Activated CD8-positive, alpha-beta memory T cell treated with anti-CD3 and anti-CD28 coated beads for 36 hours (primary cell): ENCODE results near the gene AEBP2. TPM values are rescaled to one million over a fixed set of nuclear protein-coding genes. Genes with fewer than 3 reads are reported as not detected.
"Not testable (repeated sequence)": the region's sequence is repeated elsewhere in the genome, so short reads cannot be mapped to it uniquely, and the experiment has no call there.

Experiments
- CTCF ChIA-PET: fragments of 350-600 bp; sonication (Branson Sonifier 250); formaldehyde crosslinking; loops from one replicate; lab custom pipeline; 2021; ENCODE audit warnings: antibody characterized with exemption; lab: Charles Lee
- POLR2A ChIA-PET: fragments of 350-600 bp; sonication (Branson Sonifier 250); formaldehyde crosslinking; loops from one replicate; lab custom pipeline; 2021; ENCODE audit warnings: antibody characterized with exemption; lab: Charles Lee
- total RNA-seq, 2 experiments: library from RNA; stranded (reverse); gene quantifications; one replicate each; pipeline ENCODE4 v1.2.3, GENCODE V29; 2021

Gene AEBP2
- total RNA-seq, 2 experiments from 2014 or later, result 67.4 to 68.8 TPM

- ChIA-PET POLR2A (no interaction called here), CTCF (no interaction called here)
These were observed 8.1 kb downstream of the AEBP2 start for GRCh38 chr12:19447386-19447785.

GRCh38 chr12:19449814-19450213, 10.5 kb downstream of the AEBP2 start:
- ChIA-PET POLR2A (no interaction called here), CTCF (no interaction called here)

- ChIA-PET CTCF (no interaction called here), POLR2A (no interaction called here)
These were observed 11.1 kb downstream of the AEBP2 start for GRCh38 chr12:19450362-19450761.

GRCh38 chr12:19451196-19451595, 11.9 kb downstream of the AEBP2 start:
- CTCF ChIA-PET, result no interaction called here
- POLR2A ChIA-PET, result no interaction called here

- POLR2A ChIA-PET, result no interaction called here
- CTCF ChIA-PET, result no interaction called here
These were observed 14.7 kb downstream of the AEBP2 start for GRCh38 chr12:19453961-19454360.

GRCh38 chr12:19454837-19455236, 15.5 kb downstream of the AEBP2 start:
- CTCF ChIA-PET, result no interaction called here
- POLR2A ChIA-PET, result no interaction called here

GRCh38 chr12:19456176-19456575, 16.9 kb downstream of the AEBP2 start:
- CTCF ChIA-PET, result no interaction called here
- POLR2A ChIA-PET, result no interaction called here

GRCh38 chr12:19457561-19457960, 18.3 kb downstream of the AEBP2 start:
- POLR2A ChIA-PET, result no interaction called here
- CTCF ChIA-PET, result no interaction called here

- ChIA-PET POLR2A (interaction anchor here (0.5 kb wide), 1 partner anchor 12 kb away, joined by 4 read pairs; no protein-coding TSS in a partner anchor), CTCF (interaction anchor here (0.6 kb wide), 1 partner anchor 25 kb away, joined by 4 read pairs; no protein-coding TSS in a partner anchor)
These were observed 19.4 kb downstream of the AEBP2 start for GRCh38 chr12:19458733-19459132.

GRCh38 chr12:19461999-19462398, 22.7 kb downstream of the AEBP2 start:
- POLR2A ChIA-PET, result no interaction called here
- CTCF ChIA-PET, result interaction anchor here (0.8 kb wide), 1 partner anchor 24 kb away, joined by 3 read pairs; no protein-coding TSS in a partner anchor

GRCh38 chr12:19462406-19462805, 23.1 kb downstream of the AEBP2 start:
- ChIA-PET CTCF (interaction anchor here (0.8 kb wide), 1 partner anchor 24 kb away, joined by 3 read pairs; no protein-coding TSS in a partner anchor), POLR2A (no interaction called here)

GRCh38 chr12:19464192-19464580, 24.9 kb downstream of the AEBP2 start:
- ChIA-PET CTCF (interaction anchor here (0.6 kb wide), 1 partner anchor 163 kb away, joined by 3 read pairs; no protein-coding TSS in a partner anchor), POLR2A (no interaction called here)

- ChIA-PET CTCF (no interaction called here), POLR2A (no interaction called here)
These were observed 26.4 kb downstream of the AEBP2 start for GRCh38 chr12:19465711-19466110.

GRCh38 chr12:19474147-19474546, 34.9 kb downstream of the AEBP2 start:
- ChIA-PET CTCF (no interaction called here), POLR2A (no interaction called here)

GRCh38 chr12:19475884-19476505, 36.7 kb downstream of the AEBP2 start:
- POLR2A ChIA-PET, CTCF ChIA-PET: not testable (repeated sequence)

GRCh38 chr12:19477071-19477470, 37.8 kb downstream of the AEBP2 start:
- POLR2A ChIA-PET, result no interaction called here
- CTCF ChIA-PET, result no interaction called here

GRCh38 chr12:19480459-19480858, 41.2 kb downstream of the AEBP2 start:
- POLR2A ChIA-PET, result no interaction called here

GRCh38 chr12:19482036-19482435, 42.7 kb downstream of the AEBP2 start:
- ChIA-PET POLR2A (interaction anchor here (0.6 kb wide), 1 partner anchor 201 kb away, joined by 8 read pairs; no protein-coding TSS in a partner anchor), CTCF (no interaction called here)

More at GRCh38 chr12:19480459-19480858, 41.2 kb downstream of the AEBP2 start:
- CTCF ChIA-PET, result interaction anchor here (0.7 kb wide), 2 partner anchors 16 to 267 kb away, joined by 3 read pairs; no protein-coding TSS in a partner anchor

- CTCF ChIA-PET, result interaction anchor here (0.5 to 1.3 kb wide), 2 partner anchors 14 to 197 kb away, joined by 3 read pairs; no protein-coding TSS in a partner anchor
- POLR2A ChIA-PET, result interaction anchor here (0.6 kb wide), 1 partner anchor 202 kb away, joined by 8 read pairs; no protein-coding TSS in a partner anchor
These were observed 43.3 kb downstream of the AEBP2 start for GRCh38 chr12:19482551-19483109.

GRCh38 chr12:19483727-19484126, 44.4 kb downstream of the AEBP2 start:
- ChIA-PET CTCF (interaction anchor here (0.7 to 1.3 kb wide), 2 partner anchors 25 to 196 kb away, joined by 3 to 4 read pairs; no protein-coding TSS in a partner anchor), POLR2A (no interaction called here)
